Gastrocnemius medialis (tissue), 4 donors: Measurements from ENCODE around the gene CYB5RL.

Experiments used
- CTCF ChIP-seq, 5 experiments: fragments of 450-650 bp in 3 of 5; fragments of 200-600 bp in 2 of 5; sonication (generic) in 2 of 5; IDR thresholded peaks in 4 of 5; conservative IDR thresholded peaks in 1 of 5; 1 replicate in 4 of 5; 2 replicates in 1 of 5; pipeline ENCODE4 v1.5.1; 2016 to 2019; ENCODE audit warnings: antibody characterized with exemption in 5 of 5, mild to moderate bottlenecking in 3 of 5, moderate library complexity in 3 of 5
- POLR2A ChIP-seq, 2 donors: fragments of 450-650 bp; IDR thresholded peaks; one replicate each; pipeline ENCODE4 v1.6.1; 2017; ENCODE audit warnings: antibody characterized with exemption in 2 of 2, mild to moderate bottlenecking in 2 of 2, moderate library complexity in 2 of 2

GRCh38 chr1:54234284-54234683 lies 34.5 kb upstream of the CYB5RL start:
- TF ChIP-seq CTCF (IDR thresholded peaks at IDR 0.05 in 4 of 5, conservative IDR thresholded peaks at IDR 0.05 in 1 of 5): no peak
- no peak for TF ChIP-seq POLR2A (IDR thresholded peaks at IDR 0.05)
